ENCODE data around the gene CARS1.
A peak's percentile ranks its signal among the peaks of the same experiment; 100 is the strongest.

CARS1 gene

DNA sequence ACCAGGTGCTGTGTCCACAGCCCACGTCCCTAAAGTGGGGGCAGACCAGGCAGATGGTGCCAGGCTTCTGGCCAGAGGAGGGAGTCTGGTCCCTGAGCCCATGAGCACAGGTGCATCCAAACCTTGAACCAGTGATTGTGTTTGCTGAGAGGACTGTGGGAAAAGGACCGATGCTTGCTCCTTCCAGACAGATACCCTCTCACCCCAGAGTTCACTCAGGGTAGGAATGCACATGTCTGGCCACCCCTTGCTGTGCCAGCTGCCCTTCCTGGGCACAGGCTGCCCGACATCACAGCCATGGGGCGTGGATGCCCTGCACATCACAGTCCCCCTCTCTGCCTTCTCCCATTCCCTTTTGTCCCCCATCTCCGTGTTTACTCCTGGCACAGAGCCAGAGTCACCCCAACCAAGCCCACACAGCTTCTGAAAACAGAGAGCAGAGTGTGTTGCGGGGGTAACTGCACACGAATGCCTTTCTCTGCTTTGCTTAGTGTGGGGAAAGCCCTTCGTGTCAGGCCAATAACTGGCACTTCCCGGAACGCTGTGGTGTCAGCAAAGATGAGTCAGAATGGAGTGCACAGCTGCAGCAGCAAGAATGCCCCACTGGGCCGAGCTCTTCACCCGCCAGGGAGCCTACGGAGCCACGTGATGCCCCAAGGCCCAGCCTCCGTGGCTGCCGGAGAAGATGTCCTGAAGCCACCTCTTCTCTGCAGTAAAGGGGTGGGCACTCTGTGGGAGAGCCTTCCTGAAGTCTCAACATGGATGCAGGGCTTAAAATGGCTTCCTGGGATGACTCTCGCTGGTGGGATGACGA, 7.6 kb downstream of the CARS1 start:
- DNase-seq (ENCODE audit: low read depth in 2 of 2), result peak; percentile 96
- H3K4me3 ChIP-seq (replicated peaks in 1 of 2; ENCODE audit: low read depth in 2 of 2, low read length in 2 of 2), result no peak overlapping the region
- TF ChIP-seq, protein P1, sequence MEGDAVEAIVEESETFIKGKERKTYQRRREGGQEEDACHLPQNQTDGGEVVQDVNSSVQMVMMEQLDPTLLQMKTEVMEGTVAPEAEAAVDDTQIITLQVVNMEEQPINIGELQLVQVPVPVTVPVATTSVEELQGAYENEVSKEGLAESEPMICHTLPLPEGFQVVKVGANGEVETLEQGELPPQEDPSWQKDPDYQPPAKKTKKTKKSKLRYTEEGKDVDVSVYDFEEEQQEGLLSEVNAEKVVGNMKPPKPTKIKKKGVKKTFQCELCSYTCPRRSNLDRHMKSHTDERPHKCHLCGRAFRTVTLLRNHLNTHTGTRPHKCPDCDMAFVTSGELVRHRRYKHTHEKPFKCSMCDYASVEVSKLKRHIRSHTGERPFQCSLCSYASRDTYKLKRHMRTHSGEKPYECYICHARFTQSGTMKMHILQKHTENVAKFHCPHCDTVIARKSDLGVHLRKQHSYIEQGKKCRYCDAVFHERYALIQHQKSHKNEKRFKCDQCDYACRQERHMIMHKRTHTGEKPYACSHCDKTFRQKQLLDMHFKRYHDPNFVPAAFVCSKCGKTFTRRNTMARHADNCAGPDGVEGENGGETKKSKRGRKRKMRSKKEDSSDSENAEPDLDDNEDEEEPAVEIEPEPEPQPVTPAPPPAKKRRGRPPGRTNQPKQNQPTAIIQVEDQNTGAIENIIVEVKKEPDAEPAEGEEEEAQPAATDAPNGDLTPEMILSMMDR (IDR thresholded peaks at IDR 0.05; ENCODE audit: low read depth, low read length), result peak; percentile 43

DNA sequence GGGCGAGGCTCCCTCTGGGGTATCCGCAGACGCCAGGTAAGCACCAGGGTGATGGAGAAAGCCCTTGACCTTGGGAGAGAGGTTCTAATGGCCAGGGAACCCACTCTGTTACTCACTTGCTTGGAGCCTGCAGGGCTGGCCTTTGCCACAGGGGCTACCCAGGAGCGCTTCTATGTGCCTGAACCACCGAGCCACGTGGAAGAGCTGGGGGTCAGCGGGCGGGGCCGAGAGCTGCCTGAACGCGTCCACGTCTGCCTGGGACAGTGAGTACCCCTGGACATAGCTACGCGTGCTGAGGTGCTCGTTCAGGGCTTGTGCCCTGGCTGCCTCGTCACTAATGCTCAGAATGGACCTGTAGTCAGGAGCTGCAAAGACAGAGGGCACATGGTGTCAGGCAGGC, 9.6 kb downstream of the CARS1 start:
- DNase-seq (ENCODE audit: low read depth in 2 of 2), result no peak
- no peak overlapping the region for H3K4me3 ChIP-seq (replicated peaks in 1 of 2; ENCODE audit: low read depth in 2 of 2, low read length in 2 of 2)
- TF ChIP-seq, protein P1 (IDR thresholded peaks at IDR 0.05; ENCODE audit: low read depth, low read length), result no peak

GRCh38 chr11:3046641-3047040, 10.6 kb downstream of the CARS1 start:
- no peak for DNase-seq (ENCODE audit: low read depth in 2 of 2)
- H3K4me3 ChIP-seq (replicated peaks in 1 of 2; ENCODE audit: low read depth in 2 of 2, low read length in 2 of 2), result no peak overlapping the region
- TF ChIP-seq, protein P1 (IDR thresholded peaks at IDR 0.05; ENCODE audit: low read depth, low read length), result no peak

- DNase-seq (ENCODE audit: low read depth in 2 of 2), result peak in 1 of 2 donors; percentile 22
- no peak overlapping the region for H3K4me3 ChIP-seq (replicated peaks in 1 of 2; ENCODE audit: low read depth in 2 of 2, low read length in 2 of 2)
- TF ChIP-seq, protein P1 (IDR thresholded peaks at IDR 0.05; ENCODE audit: low read depth, low read length), result peak; percentile 32
Measured at GRCh38 chr11:3046190-3046589, 11.0 kb downstream of the CARS1 start.

- H3K4me3 ChIP-seq (replicated peaks in 1 of 2; ENCODE audit: low read depth in 2 of 2, low read length in 2 of 2), result no peak overlapping the region
- TF ChIP-seq, protein P1 (IDR thresholded peaks at IDR 0.05; ENCODE audit: low read depth, low read length), result no peak
- no peak for DNase-seq (ENCODE audit: low read depth in 2 of 2)
Measured at GRCh38 chr11:3044915-3045314, 12.3 kb downstream of the CARS1 start.

- no peak overlapping the region for H3K4me3 ChIP-seq (replicated peaks in 1 of 2; ENCODE audit: low read depth in 2 of 2, low read length in 2 of 2)
- peak in 1 of 2 donors; percentile 46 for DNase-seq (ENCODE audit: low read depth in 2 of 2)
- TF ChIP-seq, protein P1 (IDR thresholded peaks at IDR 0.05; ENCODE audit: low read depth, low read length), result no peak
Measured at GRCh38 chr11:3044004-3044403, 13.2 kb downstream of the CARS1 start.
